Hematopoietic multipotent progenitor cell treated with erythropoietin and hydrocortisone succinate and interleukin-3 and kit ligand, for 6 days (in vitro differentiated cells): Measurements from ENCODE around the gene MCFD2.

Source experiments
- DNase-seq: peaks from one replicate; pipeline ENCODE4 v3.0.0-alpha.2; 2015

Gene MCFD2

DNA sequence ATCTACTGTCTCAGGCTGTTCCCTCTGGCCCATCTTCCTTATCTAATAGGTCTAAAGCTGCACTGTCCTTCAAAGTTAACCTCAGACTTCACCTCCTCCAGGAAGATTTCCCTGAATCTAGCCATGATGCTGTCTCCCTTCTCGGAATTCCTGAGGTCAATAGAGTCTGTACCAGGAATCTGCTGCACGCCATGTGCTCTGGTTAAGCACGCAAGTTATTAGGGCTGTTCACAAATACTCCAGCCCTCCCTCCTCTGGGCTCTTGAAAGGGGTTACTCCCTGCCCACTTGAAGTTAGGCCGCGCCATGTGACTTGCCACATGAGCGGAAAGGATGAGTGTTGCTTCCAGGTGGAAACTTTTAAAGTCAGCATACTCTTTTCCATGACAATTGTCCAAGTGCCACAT lies 43.6 kb downstream of the MCFD2 start:
- no peak for DNase-seq

DNA sequence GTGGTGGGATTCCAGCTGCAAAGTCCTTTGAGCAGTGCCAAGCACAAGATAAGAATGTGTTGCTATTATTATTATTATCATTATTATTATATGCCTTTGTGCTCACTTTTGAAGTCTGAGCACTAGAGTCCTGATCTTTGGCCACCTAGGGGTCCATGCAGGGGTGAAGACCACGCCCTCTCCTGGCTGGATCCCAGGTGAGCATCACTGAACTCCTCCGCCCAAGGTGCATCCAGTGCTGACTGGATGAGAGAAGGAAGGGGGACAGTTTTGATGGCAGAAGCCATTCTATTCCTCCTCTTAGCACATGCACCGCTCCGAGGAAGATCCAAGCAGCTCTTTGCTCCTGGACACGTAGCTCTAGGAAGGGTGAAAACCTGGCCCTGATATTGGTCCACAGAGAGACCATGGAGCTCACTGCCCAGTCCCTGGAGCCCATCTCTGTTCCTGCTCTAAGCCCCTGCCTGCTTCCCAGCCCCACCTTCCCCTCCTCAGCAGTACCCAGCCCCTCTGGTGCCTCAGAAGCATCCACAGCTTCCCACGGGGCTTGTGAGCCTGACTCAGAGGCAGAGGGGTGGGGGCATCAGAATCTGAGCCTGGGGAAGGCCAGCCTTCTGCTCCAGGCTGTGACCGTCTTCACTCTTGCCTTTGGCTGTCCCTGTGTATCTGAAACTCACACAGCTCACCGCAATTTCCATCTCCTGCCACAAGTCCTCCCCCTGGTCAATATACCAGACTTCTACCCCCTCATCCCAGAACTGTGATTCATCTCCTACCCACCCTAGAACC lies 45.4 kb downstream of the MCFD2 start:
- DNase-seq = no peak

DNA sequence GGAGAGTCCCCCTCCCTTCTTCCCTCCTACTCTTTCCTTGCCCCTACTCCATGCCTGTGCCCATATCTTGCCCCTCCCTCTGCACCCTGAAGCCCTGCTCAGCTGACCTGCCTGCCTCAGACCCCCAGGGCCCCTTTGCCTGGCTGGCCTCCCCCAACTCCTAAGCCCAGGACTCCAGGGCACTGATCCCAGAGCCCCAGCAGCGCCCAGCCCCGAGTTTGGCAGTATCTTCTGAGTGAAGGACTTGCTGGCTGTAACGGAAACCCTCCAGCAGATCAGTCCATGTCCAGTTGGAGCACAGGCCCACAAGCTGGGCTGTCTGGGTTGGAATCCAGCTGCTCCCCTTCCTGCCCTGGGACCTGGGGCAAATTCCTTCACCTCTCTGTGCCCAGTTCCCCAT lies 46.0 kb downstream of the MCFD2 start:
- no peak for DNase-seq

GRCh38 chr2:46866770-46867246 lies 48.8 kb downstream of the MCFD2 start:
- DNase-seq = peak; percentile 32

GRCh38 chr2:46865181-46865970 lies 50.2 kb downstream of the MCFD2 start:
- peak; percentile 77 for DNase-seq

GRCh38 chr2:46863882-46864281 lies 51.7 kb downstream of the MCFD2 start:
- no peak for DNase-seq

DNA sequence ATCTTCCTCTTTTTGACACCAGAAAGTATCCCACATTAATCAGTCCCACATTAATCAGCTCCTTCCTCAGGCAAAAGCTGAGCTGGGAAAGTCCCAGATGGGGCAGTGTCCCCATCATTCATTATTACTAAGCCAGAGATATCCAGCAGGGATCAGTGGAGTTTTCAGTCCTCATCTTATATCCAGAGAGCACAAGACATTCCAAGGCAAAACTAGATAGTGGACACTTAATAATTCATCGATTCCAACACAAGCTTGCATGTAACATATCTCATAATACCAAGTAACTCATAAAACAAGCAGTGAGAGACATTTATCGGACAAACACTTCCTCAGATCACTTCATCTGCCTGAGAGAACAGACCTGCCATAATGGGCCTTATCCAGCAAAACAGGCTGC lies 53.1 kb downstream of the MCFD2 start:
- DNase-seq = no peak

DNA sequence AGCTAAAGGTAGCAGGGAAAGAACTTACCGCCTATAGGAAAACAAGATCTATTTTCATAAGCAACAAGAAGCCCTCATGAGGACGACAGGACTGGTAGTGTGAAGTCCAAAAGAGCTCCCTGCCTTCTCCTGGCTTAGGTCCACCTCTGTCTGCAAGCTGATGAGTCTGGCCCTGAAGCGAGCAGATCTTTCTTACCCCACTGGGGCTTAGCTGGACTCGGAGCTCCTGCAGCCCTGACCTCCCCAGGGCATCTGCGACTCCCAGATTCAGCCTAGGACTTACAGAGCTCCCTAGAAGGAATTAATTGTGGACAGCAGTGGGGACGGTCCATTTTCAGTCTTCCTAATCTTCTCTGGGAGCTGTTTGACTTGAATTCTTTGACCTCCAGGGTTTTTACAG lies 53.7 kb downstream of the MCFD2 start:
- DNase-seq = no peak

DNA sequence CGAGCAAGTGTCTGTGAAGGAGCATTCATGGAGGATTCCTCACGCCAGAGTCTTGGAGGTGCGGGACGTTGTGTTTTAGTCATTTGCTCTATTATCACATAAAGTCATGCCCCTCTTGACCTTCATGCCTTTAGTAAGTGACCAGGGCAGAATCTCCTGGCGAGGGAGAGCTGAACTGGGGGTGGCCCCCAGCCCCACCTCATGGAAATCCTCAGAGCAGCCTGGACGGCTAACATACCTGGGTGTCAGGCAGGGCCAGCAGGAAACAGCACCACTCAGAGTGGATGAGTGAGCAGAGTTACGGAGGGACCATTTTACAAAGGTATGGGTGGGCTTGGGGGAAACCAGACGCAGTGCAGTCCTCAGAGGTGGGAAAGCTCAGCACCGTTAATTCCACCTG lies 56.1 kb downstream of the MCFD2 start:
- no peak for DNase-seq

DNA sequence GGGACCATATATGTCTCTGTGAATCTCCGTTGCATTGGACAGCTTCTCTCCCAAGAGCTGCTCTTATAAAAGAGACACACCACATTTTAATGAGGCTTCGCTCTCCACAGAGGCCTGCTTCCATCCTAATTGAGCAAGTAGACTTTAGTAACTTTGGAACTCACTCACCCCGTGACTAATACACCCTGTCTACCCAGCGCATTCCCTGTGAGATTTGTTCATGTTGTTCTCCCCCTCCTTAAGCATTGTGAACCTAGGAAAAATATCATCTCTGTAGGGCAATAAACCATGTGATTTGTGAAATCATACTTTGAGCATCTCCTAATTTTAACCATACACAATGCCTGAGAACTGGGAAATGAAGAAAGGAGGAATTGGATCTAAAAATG lies 56.9 kb downstream of the MCFD2 start:
- DNase-seq = no peak

DNA sequence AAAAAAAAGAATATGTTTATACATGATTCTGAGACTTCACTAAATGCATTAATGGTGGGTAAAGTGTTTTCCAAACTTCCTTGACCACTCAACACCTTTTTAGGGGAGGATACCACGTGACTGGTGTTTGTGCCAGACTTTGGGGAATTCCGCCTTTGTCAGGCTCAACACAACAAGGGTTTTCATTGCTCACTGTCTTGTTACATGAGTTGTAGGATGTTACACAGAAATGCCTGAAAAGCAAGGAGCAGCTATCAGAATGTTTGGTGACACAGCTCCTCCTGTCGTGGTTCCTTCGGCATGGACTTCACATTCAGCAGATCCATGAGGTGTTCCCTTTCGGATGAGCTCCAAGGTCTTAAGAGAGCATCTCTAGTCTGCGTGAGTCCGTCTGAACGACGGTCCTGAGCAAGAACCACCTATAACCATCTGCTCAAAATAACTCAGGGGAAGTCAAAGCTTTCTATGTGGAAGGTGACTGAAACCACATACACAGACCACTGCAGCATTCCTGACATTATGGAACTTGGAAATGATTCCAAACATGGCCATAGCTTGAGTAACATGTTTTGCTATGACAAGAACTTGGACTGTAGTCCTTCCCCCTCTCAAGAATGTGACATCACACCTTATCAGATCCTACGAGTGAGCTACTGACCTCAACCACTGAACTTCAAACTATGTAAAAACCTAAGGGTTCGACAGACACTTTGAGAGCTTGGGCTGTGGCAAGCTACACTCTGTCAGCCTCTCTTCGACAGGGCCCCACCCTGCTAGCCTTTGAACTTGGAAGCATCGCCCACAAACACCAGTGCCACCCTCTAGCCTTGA lies 57.5 kb downstream of the MCFD2 start:
- no peak for DNase-seq

DNA sequence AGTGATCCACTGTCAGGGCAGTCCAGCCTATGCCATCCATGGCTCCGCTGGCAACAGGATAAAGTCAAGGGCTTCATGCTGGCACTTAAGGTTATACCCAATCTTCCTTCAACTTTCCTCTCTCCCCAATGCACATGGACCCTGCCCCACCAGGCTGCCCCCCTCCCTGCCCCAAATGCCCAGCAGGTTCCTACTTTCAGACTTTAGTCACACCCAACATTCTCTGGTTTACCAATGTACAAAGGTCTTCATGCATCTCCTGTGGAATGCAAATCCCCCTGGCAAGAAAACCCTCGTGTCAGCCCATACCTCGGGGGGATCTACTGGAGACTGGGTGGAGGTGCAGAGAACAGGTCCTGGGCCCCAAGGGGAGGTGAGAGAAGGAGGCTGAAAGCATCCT lies 59.3 kb downstream of the MCFD2 start:
- no peak for DNase-seq

DNA sequence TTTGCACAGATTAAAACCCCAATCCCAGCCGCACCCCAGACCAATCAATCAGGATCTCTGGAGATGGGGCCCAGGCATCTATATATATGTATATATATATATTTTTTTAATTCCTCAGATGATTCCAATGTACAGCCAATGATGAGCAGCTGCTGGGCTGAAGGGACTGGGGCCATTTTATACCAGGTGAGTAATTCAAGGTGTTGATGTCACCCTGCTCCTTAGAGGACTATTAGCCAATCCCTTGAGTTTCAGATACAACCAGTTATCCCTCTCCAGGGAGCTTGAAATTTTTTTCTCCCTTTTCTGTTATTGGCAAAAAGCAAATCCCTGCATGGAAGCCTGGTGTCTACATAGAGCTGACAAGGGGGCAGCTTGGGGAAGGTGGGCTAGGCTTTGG lies 59.8 kb downstream of the MCFD2 start:
- no peak for DNase-seq

- DNase-seq = no peak
Observed at GRCh38 chr2:46854260-46854659, 61.3 kb downstream of the MCFD2 start.

- DNase-seq = no peak
Observed at GRCh38 chr2:46852598-46852997, 63.0 kb downstream of the MCFD2 start.

DNA sequence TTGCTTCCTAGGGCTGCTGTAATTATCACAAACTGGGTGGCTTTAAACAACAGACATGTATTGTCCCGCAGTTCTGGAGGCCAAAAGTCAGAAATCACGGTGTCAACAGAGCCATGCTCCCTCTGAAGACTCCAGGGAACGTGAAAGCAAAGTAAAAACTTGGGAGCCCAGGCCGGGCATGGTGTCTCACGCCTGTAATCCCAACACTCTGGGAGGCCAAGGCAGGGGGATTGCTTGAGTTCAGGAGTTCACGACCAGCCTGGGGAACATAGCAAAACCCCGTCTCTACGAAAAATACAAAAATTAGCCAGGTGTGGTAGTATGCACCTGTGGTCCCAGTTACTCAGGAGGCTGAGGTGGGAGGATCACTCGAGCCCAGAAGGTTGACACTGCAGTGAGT lies 63.5 kb downstream of the MCFD2 start:
- DNase-seq = no peak
